ENCODE results near the gene BBLN.

Gene BBLN

GRCh38 chr9:128143525-128144238 lies 16.4 kb upstream of the BBLN start:
- DNase-seq (ENCODE audit: low read depth in 1 of 2, low spot score in 1 of 2), result no peak
- Histone ChIP-seq H3K27ac (replicated peaks) (peak overlapping the region; percentile 46), H3K4me3 (replicated peaks; ENCODE audit: insufficient read depth, low read length) (no peak overlapping the region), H3K27me3 (ENCODE audit: insufficient read depth, poor library complexity, severe bottlenecking) (no peaks in the 10 kb centered on the region)
- no peak for TF ChIP-seq POLR2AphosphoS5 (IDR thresholded peaks at IDR 0.05; ENCODE audit: low read depth)
- no peak for TF ChIP-seq REST (IDR thresholded peaks at IDR 0.05; ENCODE audit: insufficient replicate concordance, low read depth)
- TF ChIP-seq GABPA (IDR thresholded peaks at IDR 0.05; ENCODE audit: low read depth), result no peak
- TF ChIP-seq SPI1 (IDR thresholded peaks at IDR 0.05; ENCODE audit: borderline replicate concordance, low read depth), result no peak
- no peak for TF ChIP-seq CTCF (IDR thresholded peaks at IDR 0.05; ENCODE audit: insufficient read depth, low read length)

GRCh38 chr9:128144239-128145181 lies 15.6 kb upstream of the BBLN start:
- DNase-seq (ENCODE audit: low read depth in 1 of 2, low spot score in 1 of 2), result no peak
- peak overlapping the region; percentile 46; the same call in 1 of the 2 replicates for H3K27ac ChIP-seq (replicated peaks)
- no peak for TF ChIP-seq CTCF (IDR thresholded peaks at IDR 0.05; ENCODE audit: insufficient read depth, low read length)
- TF ChIP-seq SPI1 (IDR thresholded peaks at IDR 0.05; ENCODE audit: borderline replicate concordance, low read depth), result no peak
- no peak for TF ChIP-seq POLR2AphosphoS5 (IDR thresholded peaks at IDR 0.05; ENCODE audit: low read depth)
- H3K27me3 ChIP-seq (ENCODE audit: insufficient read depth, poor library complexity, severe bottlenecking), result no peaks in the 10 kb centered on the region
- no peak overlapping the region for H3K4me3 ChIP-seq (replicated peaks; ENCODE audit: insufficient read depth, low read length)

- no peak for DNase-seq (ENCODE audit: low read depth in 1 of 2, low spot score in 1 of 2)
- Histone ChIP-seq H3K4me3 (replicated peaks; ENCODE audit: insufficient read depth, low read length) (no peak overlapping the region), H3K27ac (replicated peaks) (no peak overlapping the region), H3K27me3 (ENCODE audit: insufficient read depth, poor library complexity, severe bottlenecking) (no peaks in the 10 kb centered on the region)
- TF ChIP-seq CTCF (IDR thresholded peaks at IDR 0.05; ENCODE audit: insufficient read depth, low read length) (no peak), REST (IDR thresholded peaks at IDR 0.05; ENCODE audit: insufficient replicate concordance, low read depth) (no peak), SPI1 (IDR thresholded peaks at IDR 0.05; ENCODE audit: borderline replicate concordance, low read depth) (no peak), POLR2AphosphoS5 (IDR thresholded peaks at IDR 0.05; ENCODE audit: low read depth) (no peak), GABPA (IDR thresholded peaks at IDR 0.05; ENCODE audit: low read depth) (no peak)
Measured at GRCh38 chr9:128145536-128145935, 14.5 kb upstream of the BBLN start.
